GM18861 (cell line): Measurements from ENCODE around the gene OIT3.
"Not testable (repeated sequence)": the region's sequence is repeated elsewhere in the genome, so short reads cannot be mapped to it uniquely, and the experiment has no call there.

ENCODE experiments used
- ATAC-seq: cut with Tn5 transposase; IDR thresholded peaks from one replicate; pipeline ENCODE4 v1.9.1; 2021; ENCODE audit not compliant: unreplicated experiment

Gene OIT3

GRCh38 chr10:72899545-72899944, 6.0 kb downstream of the OIT3 start:
- no peak for ATAC-seq

GRCh38 chr10:72903941-72904446, 10.5 kb downstream of the OIT3 start:
- not testable (repeated sequence) for ATAC-seq

- no peak for ATAC-seq
Measured at GRCh38 chr10:72904806-72905205, 11.3 kb downstream of the OIT3 start.

GRCh38 chr10:72906446-72906845, 12.9 kb downstream of the OIT3 start:
- no peak for ATAC-seq

- ATAC-seq: no peak
Measured at GRCh38 chr10:72910705-72911104, 17.2 kb downstream of the OIT3 start.

GRCh38 chr10:72911758-72912157, 18.2 kb downstream of the OIT3 start:
- no peak for ATAC-seq

- no peak for ATAC-seq
Measured at GRCh38 chr10:72912736-72913135, 19.2 kb downstream of the OIT3 start.

- no peak for ATAC-seq
Measured at GRCh38 chr10:72913287-72913686, 19.7 kb downstream of the OIT3 start.

- not testable (repeated sequence) for ATAC-seq
Measured at GRCh38 chr10:72917201-72917600, 23.7 kb downstream of the OIT3 start.

- ATAC-seq: not testable (repeated sequence)
Measured at GRCh38 chr10:72917803-72918332, 24.3 kb downstream of the OIT3 start.

- no peak for ATAC-seq
Measured at GRCh38 chr10:72918352-72918751, 24.8 kb downstream of the OIT3 start.

GRCh38 chr10:72921147-72921683, 27.7 kb downstream of the OIT3 start:
- not testable (repeated sequence) for ATAC-seq

- no peak for ATAC-seq
Measured at GRCh38 chr10:72924351-72924750, 30.8 kb downstream of the OIT3 start.

GRCh38 chr10:72925951-72926465, 32.5 kb downstream of the OIT3 start:
- ATAC-seq: no peak

GRCh38 chr10:72927485-72927884, 33.9 kb downstream of the OIT3 start:
- no peak for ATAC-seq

- no peak for ATAC-seq
Measured at GRCh38 chr10:72928798-72929197, 35.3 kb downstream of the OIT3 start.

GRCh38 chr10:72930276-72930675, 36.7 kb downstream of the OIT3 start:
- ATAC-seq: no peak

GRCh38 chr10:72932259-72933015, 38.9 kb downstream of the OIT3 start:
- ATAC-seq: no peak

GRCh38 chr10:72935361-72935760, 41.8 kb downstream of the OIT3 start:
- ATAC-seq: no peak

GRCh38 chr10:72943498-72944234, 50.1 kb downstream of the OIT3 start:
- ATAC-seq: no peak

GRCh38 chr10:72946963-72947362, 53.4 kb downstream of the OIT3 start:
- ATAC-seq: no peak
